Hepatocyte (in vitro differentiated cells): ENCODE data around the gene CFAP69. TPM values are rescaled to one million over a fixed set of nuclear protein-coding genes. Genes with fewer than 3 reads are reported as not detected.
A peak's percentile ranks its signal among the peaks of the same experiment; 100 is the strongest.

Experiments used
- DNase-seq: peaks from one replicate; pipeline ENCODE4 v3.0.0-alpha.2; 2016; ENCODE audit warnings: low spot score
- H2AFZ ChIP-seq: fragments of 200-600 bp; sonication (generic); 2 replicates; pipeline ENCODE4 v1.6.0; 2016; ENCODE audit warnings: antibody characterized with exemption, mild to moderate bottlenecking
- H3K27ac ChIP-seq: fragments of 200-600 bp; sonication (generic); 2 replicates; pipeline ENCODE4 v1.5.1; 2016; ENCODE audit warnings: mild to moderate bottlenecking
- H3K27me3 ChIP-seq: fragments of 200-600 bp; sonication (generic); 2 replicates; pipeline ENCODE4 v1.6.1; 2016
- H3K36me3 ChIP-seq: fragments of 200-600 bp; sonication (generic); replicated peaks from 2 replicates; pipeline ENCODE4 v1.5.1; 2016; ENCODE audit warnings: low read depth; ENCODE audit not compliant: insufficient read depth
- H3K4me1 ChIP-seq: fragments of 200-600 bp; sonication (generic); 2 replicates; pipeline ENCODE4 v1.5.1; 2016; ENCODE audit warnings: mild to moderate bottlenecking, moderate library complexity; ENCODE audit not compliant: insufficient read depth
- H3K4me2 ChIP-seq: fragments of 200-600 bp; sonication (generic); 2 replicates; pipeline ENCODE4 v1.6.0; 2016
- H3K4me3 ChIP-seq: fragments of 200-600 bp; sonication (generic); 2 replicates; pipeline ENCODE4 v1.5.1; 2016; ENCODE audit warnings: mild to moderate bottlenecking
- H3K79me2 ChIP-seq: fragments of 200-600 bp; sonication (generic); 2 replicates; pipeline ENCODE4 v1.6.0; 2017; ENCODE audit warnings: mild to moderate bottlenecking
- H3K9me2 ChIP-seq: fragments of 200-600 bp; sonication (generic); replicated peaks from 2 replicates; pipeline ENCODE4 v1.6.0; 2017; ENCODE audit warnings: mild to moderate bottlenecking; ENCODE audit not compliant: insufficient read depth
- H3K9me3 ChIP-seq: fragments of 200-600 bp; sonication (generic); 2 replicates; pipeline ENCODE4 v1.5.1; 2016; ENCODE audit warnings: low read depth, mild to moderate bottlenecking
- H4K20me1 ChIP-seq: fragments of 200-600 bp; sonication (generic); 2 replicates; pipeline ENCODE4 v1.6.0; 2016; ENCODE audit warnings: mild to moderate bottlenecking; ENCODE audit not compliant: insufficient read depth, poor library complexity, severe bottlenecking
- CTCF ChIP-seq: fragments of 200-600 bp; sonication (generic); IDR thresholded peaks from 2 replicates; pipeline ENCODE4 v1.5.1; 2016; ENCODE audit warnings: antibody characterized with exemption, mild to moderate bottlenecking; ENCODE audit not compliant: poor library complexity
- EZH2 ChIP-seq: fragments of 200-600 bp; sonication (generic); IDR thresholded peaks from 2 replicates; pipeline ENCODE4 v1.6.1; 2016; ENCODE audit warnings: antibody characterized with exemption, mild to moderate bottlenecking, borderline replicate concordance
- EZH2phosphoT487 ChIP-seq: fragments of 200-600 bp; sonication (generic); IDR thresholded peaks from one replicate; pipeline ENCODE4 v1.6.1; 2018; ENCODE audit warnings: antibody characterized with exemption, mild to moderate bottlenecking, low read depth, moderate library complexity; ENCODE audit not compliant: unreplicated experiment, severe bottlenecking
- WGBS: methylation state at CpG from one replicate; pipeline ENCODE4 v1.1.6; 2016; ENCODE audit warnings: low lambda C conversion rate; ENCODE audit errors: missing lambda C conversion rate; 5-methylcytosine and 5-hydroxymethylcytosine counted together
- polyA plus RNA-seq: library from polyadenylated mRNA; unstranded; fragments of >200 nt; fragmentation: Nextera tagmentation; extraction: Ambion mirVana; gene quantifications from 2 replicates; pipeline ENCODE4 v1.2.1, GENCODE V29; 2016
- total RNA-seq: library from RNA; depleted of rRNA; stranded (reverse); fragments of >200 nt; gene quantifications from 2 replicates; pipeline ENCODE4 v1.2.3, GENCODE V29; 2014

Gene CFAP69
- total RNA-seq (4.3 and 7.3 TPM in 2 replicates), polyA plus RNA-seq (1.6 and 1.7 TPM in 2 replicates)

GRCh38 chr7:90244909-90245851 lies at the start of gene CFAP69:
TSS of gene CFAP69 (plus strand) at chr7:90245174. CDS start at chr7:90245425, 251 bp downstream.
- Histone ChIP-seq H3K4me3 (peak within 1 kb of the TSS; percentile 93), H3K9me3 (no peaks in the 10 kb centered on the region), H2AFZ (peak within 1 kb of the TSS; percentile 98), H3K4me2 (peak within 1 kb of the TSS; percentile 93), H4K20me1 (no peaks in the 10 kb centered on the region), H3K4me1 (no peaks in the 10 kb centered on the region), H3K27me3 (no peaks in the 10 kb centered on the region), H3K27ac (no peak within 1 kb of the TSS), H3K9me2 (no peaks in the 10 kb centered on the region), H3K36me3 (no peaks in the 10 kb centered on the region), H3K79me2 (no peaks in the 10 kb centered on the region)
- WGBS = 1% methylated on average over 51 of the region's 59 CpGs
- DNase-seq = peak; percentile 94
- TF ChIP-seq CTCF (no peak), EZH2 (no peak), EZH2phosphoT487 (no peak)

- Histone ChIP-seq H4K20me1 (no peaks in the 10 kb centered on the region), H3K4me3 (no peak overlapping the region), H3K27ac (no peak overlapping the region), H3K36me3 (no peaks in the 10 kb centered on the region), H3K27me3 (no peaks in the 10 kb centered on the region), H3K9me2 (no peaks in the 10 kb centered on the region), H3K9me3 (no peaks in the 10 kb centered on the region), H2AFZ (no peak overlapping the region), H3K4me1 (no peaks in the 10 kb centered on the region), H3K79me2 (no peaks in the 10 kb centered on the region), H3K4me2 (no peak overlapping the region)
- WGBS = 89% methylated on average over 2 of the region's 2 CpGs
- TF ChIP-seq EZH2 = no peak
- TF ChIP-seq CTCF = no peak
- no peak for TF ChIP-seq EZH2phosphoT487
- no peak for DNase-seq
Observed at GRCh38 chr7:90201500-90202195, 43.3 kb upstream of the CFAP69 start.

- H2AFZ ChIP-seq = no peak overlapping the region
- WGBS = 81% methylated on average over 1 of the region's 1 CpG
- H3K9me3 ChIP-seq = no peaks in the 10 kb centered on the region
- H3K27me3 ChIP-seq = no peaks in the 10 kb centered on the region
- no peaks in the 10 kb centered on the region for H3K36me3 ChIP-seq
- no peak overlapping the region for H3K4me3 ChIP-seq
- no peak overlapping the region for H3K27ac ChIP-seq
- no peak overlapping the region for H3K4me2 ChIP-seq
- TF ChIP-seq EZH2phosphoT487 = no peak
- no peak for TF ChIP-seq CTCF
- no peak for TF ChIP-seq EZH2
- H3K79me2 ChIP-seq = no peaks in the 10 kb centered on the region
- DNase-seq = no peak
- H4K20me1 ChIP-seq = no peaks in the 10 kb centered on the region
- no peaks in the 10 kb centered on the region for H3K9me2 ChIP-seq
- H3K4me1 ChIP-seq = peaks cover 8% of the 10 kb centered on the region
Observed at GRCh38 chr7:90207956-90208355, 37.0 kb upstream of the CFAP69 start.
